GM18526 (cell line): ENCODE results near the gene HAPLN2.

Experiments
- POLR2A ChIP-seq: IDR thresholded peaks from 3 replicates; pipeline ENCODE4 v1.6.1; 2011; ENCODE audit not compliant: insufficient read length; ENCODE audit errors: extremely low read depth

HAPLN2 gene

GRCh38 chr1:156590326-156591180 lies 28.7 kb upstream of the HAPLN2 start:
- TF ChIP-seq POLR2A: no peak

GRCh38 chr1:156591181-156591431 lies 28.1 kb upstream of the HAPLN2 start:
- no peak for TF ChIP-seq POLR2A

GRCh38 chr1:156591432-156592157 lies 27.6 kb upstream of the HAPLN2 start, which contains the start of gene NAXE:
Gene NAXE (plus strand): TSS chr1:156591776. CDS start chr1:156591805, 29 bp downstream.
- TF ChIP-seq POLR2A: peak; percentile 91

GRCh38 chr1:156592158-156592909 lies 26.9 kb upstream of the HAPLN2 start:
- TF ChIP-seq POLR2A: no peak

- no peak for TF ChIP-seq POLR2A
These were observed 26.1 kb upstream of the HAPLN2 start for GRCh38 chr1:156592910-156593660.

- no peak for TF ChIP-seq POLR2A
These were observed 25.6 kb upstream of the HAPLN2 start for GRCh38 chr1:156593661-156593989.

- no peak for TF ChIP-seq POLR2A
These were observed 25.0 kb upstream of the HAPLN2 start for GRCh38 chr1:156594190-156594589.

GRCh38 chr1:156595016-156595415 lies 24.2 kb upstream of the HAPLN2 start:
- TF ChIP-seq POLR2A: no peak

- no peak for TF ChIP-seq POLR2A
These were observed 22.8 kb upstream of the HAPLN2 start for GRCh38 chr1:156596426-156596825.

GRCh38 chr1:156598125-156598524 lies 21.1 kb upstream of the HAPLN2 start:
- no peak for TF ChIP-seq POLR2A

GRCh38 chr1:156598731-156599432 lies 20.3 kb upstream of the HAPLN2 start:
- no peak for TF ChIP-seq POLR2A

- TF ChIP-seq POLR2A: no peak
These were observed 19.4 kb upstream of the HAPLN2 start for GRCh38 chr1:156599811-156600210.

GRCh38 chr1:156600733-156601121 lies 18.5 kb upstream of the HAPLN2 start:
- no peak for TF ChIP-seq POLR2A

GRCh38 chr1:156601122-156601830 lies 17.9 kb upstream of the HAPLN2 start, which contains the start of gene GPATCH4:
Gene GPATCH4 (minus strand): TSS chr1:156601479.
- TF ChIP-seq POLR2A: peak; percentile 74

- TF ChIP-seq POLR2A: no peak
These were observed 17.3 kb upstream of the HAPLN2 start for GRCh38 chr1:156601892-156602291.
